ES-I3 (cell line): ENCODE measurements around the gene MKLN1.

Experiments used
- H3K36me3 ChIP-seq: 2 replicates; pipeline ENCODE4 v1.6.1; 2013; ENCODE audit warnings: mild to moderate bottlenecking, low read length, control low read depth, moderate library complexity; ENCODE audit not compliant: insufficient read depth
- H3K4me1 ChIP-seq: 2 replicates; pipeline ENCODE4 v1.6.1; 2013; ENCODE audit warnings: mild to moderate bottlenecking, control low read depth, low read length; ENCODE audit not compliant: insufficient read depth
- H3K9ac ChIP-seq: 2 replicates; pipeline ENCODE4 v1.6.1; 2013; ENCODE audit warnings: low read depth, mild to moderate bottlenecking, low read length, moderate library complexity
- H3K9me3 ChIP-seq: 2 replicates; pipeline ENCODE4 v1.6.1; 2013; ENCODE audit warnings: mild to moderate bottlenecking, low read length, moderate library complexity; ENCODE audit not compliant: control insufficient read depth, insufficient read depth

MKLN1 gene

GRCh38 chr7:131381069-131381838, 53.6 kb downstream of the MKLN1 start:
- no peaks in the 10 kb centered on the region for H3K9me3 ChIP-seq
- H3K36me3 ChIP-seq, result no peaks in the 10 kb centered on the region; the same call in 1 of the 2 replicates
- H3K4me1 ChIP-seq, result peaks cover 10% of the 10 kb centered on the region; the same call in 1 of the 2 replicates
- no peak overlapping the region for H3K9ac ChIP-seq

DNA sequence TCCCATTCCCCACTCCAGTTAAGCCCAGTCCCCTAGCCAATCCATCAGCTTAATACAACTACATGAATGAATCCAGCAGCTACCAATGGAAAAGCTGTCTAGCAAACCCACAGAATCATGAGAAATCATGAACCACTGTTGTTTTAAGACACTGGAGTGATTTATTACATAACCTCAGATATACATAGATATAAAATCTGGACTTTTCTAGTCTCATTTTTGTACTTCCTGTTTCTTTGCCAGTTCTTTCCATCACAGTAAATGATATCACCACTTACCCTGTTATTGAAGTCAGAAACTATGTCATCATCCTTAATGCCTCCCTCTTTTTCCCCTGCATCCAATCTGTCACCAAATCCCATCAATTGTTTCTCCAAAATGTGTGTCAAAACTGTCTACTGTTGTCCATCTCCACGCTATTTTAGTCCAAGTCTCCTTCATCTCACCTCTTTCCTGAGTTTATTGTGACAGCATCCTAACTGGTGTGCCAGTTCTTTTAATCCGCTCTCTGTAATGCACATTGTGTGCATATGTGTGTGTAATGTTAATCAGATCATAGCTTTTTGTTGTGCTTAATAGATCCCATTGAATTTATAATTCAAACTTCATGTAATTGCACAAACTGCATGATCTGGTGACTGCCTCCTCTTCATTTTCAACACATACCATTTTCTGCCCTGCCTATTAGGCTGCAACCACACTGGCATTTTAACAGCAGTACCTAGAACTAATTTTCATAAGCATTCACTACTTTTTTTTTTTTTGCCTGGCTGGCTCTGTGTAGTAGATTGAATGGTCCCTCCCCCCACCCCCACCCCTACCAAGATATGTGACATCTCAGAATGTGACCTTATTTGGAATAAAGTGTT, 56.0 kb downstream of the MKLN1 start:
- no peaks in the 10 kb centered on the region for H3K9me3 ChIP-seq
- no peaks in the 10 kb centered on the region; the same call in 1 of the 2 replicates for H3K36me3 ChIP-seq
- peaks cover 10% of the 10 kb centered on the region; the same call in 1 of the 2 replicates for H3K4me1 ChIP-seq
- H3K9ac ChIP-seq, result no peak overlapping the region

GRCh38 chr7:131384286-131384635, 56.6 kb downstream of the MKLN1 start:
- no peaks in the 10 kb centered on the region for H3K9me3 ChIP-seq
- H3K4me1 ChIP-seq, result peaks cover 10% of the 10 kb centered on the region; the same call in 1 of the 2 replicates
- H3K9ac ChIP-seq, result no peak overlapping the region
- H3K36me3 ChIP-seq, result no peaks in the 10 kb centered on the region; the same call in 1 of the 2 replicates

DNA sequence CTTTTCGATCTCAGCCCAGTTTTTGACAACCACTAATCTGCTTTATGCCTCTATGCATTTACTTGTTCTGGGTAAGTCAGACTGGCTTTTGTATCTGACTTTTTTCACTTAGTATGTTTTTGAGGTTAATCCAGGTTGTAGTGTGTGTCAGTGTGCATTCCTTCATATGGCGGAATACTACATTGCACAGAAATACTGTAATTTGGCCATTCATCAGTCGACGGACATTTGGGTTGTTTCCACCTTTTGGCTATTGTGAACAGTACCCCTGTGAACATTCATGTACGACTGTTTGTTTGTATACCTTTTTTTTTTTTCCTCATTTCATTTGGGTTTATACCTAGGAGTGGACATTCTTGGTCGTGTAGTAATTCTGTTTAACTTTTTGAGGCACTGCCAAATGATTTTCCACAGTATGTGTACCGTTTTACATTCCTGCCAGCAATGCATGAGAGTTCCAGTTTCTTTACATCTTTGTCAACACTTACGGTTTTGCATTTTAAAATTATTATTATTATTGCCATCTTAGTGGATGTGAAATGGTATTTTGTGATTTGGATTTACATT, 57.4 kb downstream of the MKLN1 start:
- Histone ChIP-seq H3K4me1 (peaks cover 10% of the 10 kb centered on the region; the same call in 1 of the 2 replicates), H3K36me3 (no peaks in the 10 kb centered on the region; the same call in 1 of the 2 replicates), H3K9ac (no peak overlapping the region), H3K9me3 (no peaks in the 10 kb centered on the region)

DNA sequence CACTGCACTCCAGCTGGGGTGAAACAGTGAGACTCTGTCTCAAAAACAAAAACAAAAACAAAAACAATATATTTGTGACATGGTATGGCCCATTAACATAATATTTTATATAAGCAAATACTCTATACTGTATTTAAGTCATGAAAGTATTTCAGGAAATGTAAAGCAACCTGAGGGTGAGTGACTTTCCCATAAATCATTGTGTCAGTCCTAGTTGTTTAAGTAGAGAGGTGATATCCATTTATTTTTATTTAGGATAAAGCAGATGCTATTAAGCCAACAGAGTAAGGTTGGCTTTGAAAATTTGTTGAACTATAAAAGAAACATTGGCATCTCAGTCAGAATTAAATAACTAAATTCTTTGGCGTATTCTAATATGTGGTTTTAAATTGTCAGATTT, 60.5 kb downstream of the MKLN1 start:
- no peaks in the 10 kb centered on the region for H3K9me3 ChIP-seq
- H3K36me3 ChIP-seq, result no peaks in the 10 kb centered on the region; the same call in 1 of the 2 replicates
- H3K9ac ChIP-seq, result no peak overlapping the region
- peaks cover 18% of the 10 kb centered on the region; the same call in 1 of the 2 replicates for H3K4me1 ChIP-seq

- Histone ChIP-seq H3K9ac (no peak overlapping the region), H3K9me3 (no peaks in the 10 kb centered on the region), H3K36me3 (no peaks in the 10 kb centered on the region; the same call in 1 of the 2 replicates), H3K4me1 (peaks cover 10% of the 10 kb centered on the region; the same call in 1 of the 2 replicates)
Measured at GRCh38 chr7:131390275-131390674, 62.6 kb downstream of the MKLN1 start.

GRCh38 chr7:131391145-131391544, 63.5 kb downstream of the MKLN1 start:
- Histone ChIP-seq H3K9ac (no peak overlapping the region), H3K9me3 (no peaks in the 10 kb centered on the region), H3K36me3 (no peaks in the 10 kb centered on the region), H3K4me1 (peaks cover 8% of the 10 kb centered on the region; the same call in 1 of the 2 replicates)

DNA sequence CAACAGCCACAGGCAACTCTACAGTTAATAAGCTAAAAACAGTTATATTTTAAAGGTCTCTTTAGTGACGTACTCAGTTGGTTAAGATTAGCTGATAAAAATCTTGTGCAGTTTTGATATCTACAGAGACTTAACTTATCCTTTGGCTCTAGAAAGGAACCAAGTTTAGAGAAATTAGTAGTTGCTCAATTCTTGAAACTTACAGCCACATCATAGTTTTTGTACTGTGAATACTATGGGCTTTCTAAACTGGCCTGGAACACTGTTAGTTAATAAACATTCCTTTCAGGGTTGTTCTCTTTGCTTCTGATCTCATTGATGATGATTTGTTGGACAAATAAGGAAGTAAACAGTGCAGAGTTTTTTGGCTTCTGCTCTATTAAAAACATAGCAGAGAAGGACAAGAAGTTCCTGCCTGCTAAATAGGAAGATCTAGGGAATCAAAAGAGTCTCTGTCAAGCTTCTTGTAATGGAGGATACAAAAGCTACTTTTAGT, 73.1 kb downstream of the MKLN1 start:
- Histone ChIP-seq H3K9me3 (0 out of 2 replicates have a peak, but pooled peaks cover 4% of the 10 kb centered on the region), H3K9ac (no peak overlapping the region), H3K4me1 (no peaks in the 10 kb centered on the region), H3K36me3 (no peaks in the 10 kb centered on the region)

- Histone ChIP-seq H3K36me3 (no peaks in the 10 kb centered on the region), H3K4me1 (no peaks in the 10 kb centered on the region), H3K9me3 (0 out of 2 replicates have a peak, but pooled peaks cover 4% of the 10 kb centered on the region), H3K9ac (no peak overlapping the region)
Measured at GRCh38 chr7:131401194-131401593, 73.5 kb downstream of the MKLN1 start.

DNA sequence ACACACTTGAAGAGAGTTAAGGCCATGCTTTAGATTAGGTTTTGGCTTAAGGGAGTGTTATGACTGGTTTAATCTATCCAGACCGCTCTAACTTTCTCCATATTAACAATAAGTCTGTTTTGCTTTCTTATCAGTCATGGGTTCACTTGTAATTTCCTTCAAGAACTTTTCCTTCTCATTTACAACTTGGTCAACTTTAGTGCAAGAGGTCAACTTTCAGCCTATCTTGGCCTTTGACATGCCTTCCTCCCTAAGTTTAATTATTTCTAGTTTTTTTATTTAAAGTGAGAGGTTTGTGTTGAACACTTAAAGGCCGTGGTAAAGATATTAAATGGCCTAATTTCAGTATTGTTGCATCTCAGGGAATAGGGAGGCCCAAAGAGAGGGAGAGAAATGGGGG, 75.6 kb downstream of the MKLN1 start:
- Histone ChIP-seq H3K36me3 (no peaks in the 10 kb centered on the region), H3K4me1 (peaks cover 6% of the 10 kb centered on the region; the same call in 1 of the 2 replicates), H3K9me3 (0 out of 2 replicates have a peak, but pooled peaks cover 4% of the 10 kb centered on the region), H3K9ac (no peak overlapping the region)

DNA sequence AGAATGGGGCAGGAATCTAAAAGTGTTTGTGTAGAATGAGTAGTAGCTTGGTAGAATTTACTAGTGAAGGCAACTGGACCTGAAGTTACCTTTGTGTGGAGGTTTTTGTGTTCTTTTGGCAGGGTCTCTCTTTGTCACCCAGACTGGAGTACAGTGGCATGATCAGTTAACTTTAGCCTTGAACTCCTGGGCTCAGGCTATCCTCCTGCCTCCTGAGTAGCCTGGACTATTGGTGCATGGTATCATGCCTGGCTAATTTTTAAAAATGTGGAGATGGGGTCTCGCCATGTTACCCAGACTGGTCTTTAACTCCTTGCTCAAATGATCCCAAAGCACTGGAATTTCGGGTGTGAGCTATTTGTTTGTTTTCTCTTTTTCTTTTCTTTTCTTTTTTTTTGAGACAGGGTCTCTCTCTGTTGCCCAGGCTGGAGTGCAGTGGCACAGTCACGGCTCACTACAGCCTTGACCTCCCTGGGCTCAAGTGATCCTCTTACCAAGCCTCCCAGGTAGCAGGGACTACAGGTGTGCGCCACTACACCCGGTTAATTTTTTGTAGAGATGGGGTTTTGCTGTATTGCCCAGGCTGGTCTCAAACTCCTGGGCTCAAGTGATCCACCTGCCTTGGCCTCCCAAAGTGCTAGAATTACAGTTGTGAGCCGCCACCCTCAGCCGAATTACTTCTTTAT, 76.7 kb downstream of the MKLN1 start:
- no peaks in the 10 kb centered on the region for H3K36me3 ChIP-seq
- no peak overlapping the region for H3K9ac ChIP-seq
- 0 out of 2 replicates have a peak, but pooled peaks cover 4% of the 10 kb centered on the region for H3K9me3 ChIP-seq
- peaks cover 6% of the 10 kb centered on the region; the same call in 1 of the 2 replicates for H3K4me1 ChIP-seq

DNA sequence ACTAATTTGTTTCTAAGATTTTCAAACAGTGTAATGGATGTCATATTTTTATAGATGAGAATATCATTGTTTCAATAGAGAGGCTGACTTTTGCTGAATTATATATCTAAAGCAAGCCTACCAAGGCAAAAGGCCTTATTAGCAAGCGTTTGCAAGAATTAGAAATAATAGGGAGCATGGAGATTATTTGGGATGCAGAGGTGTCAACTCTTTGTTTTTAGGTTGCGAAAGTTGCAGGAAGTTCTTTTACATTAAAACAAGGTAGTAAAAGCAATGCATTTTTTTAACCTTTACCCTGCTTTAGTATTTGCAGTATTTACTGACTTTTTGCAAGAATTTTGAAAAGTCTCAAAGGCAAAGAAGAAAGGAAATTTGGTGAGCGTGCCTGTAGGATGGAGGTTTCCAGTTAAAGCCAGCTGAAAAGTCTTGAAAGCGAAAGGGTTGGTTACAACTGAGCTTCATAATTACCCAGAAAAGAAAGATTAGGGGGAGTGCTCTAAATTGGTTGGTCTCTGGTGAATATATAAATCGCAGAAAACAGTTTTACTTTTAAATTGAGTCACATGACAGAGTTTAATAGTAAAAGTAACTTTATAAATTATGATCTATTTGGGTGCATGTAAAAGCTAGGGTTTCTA, 81.6 kb downstream of the MKLN1 start:
- H3K4me1 ChIP-seq, result peaks cover 15% of the 10 kb centered on the region; the same call in 1 of the 2 replicates
- 0 out of 2 replicates have a peak overlapping the region, but pooled peaks have one; percentile 5 for H3K9ac ChIP-seq
- H3K9me3 ChIP-seq, result no peaks in the 10 kb centered on the region
- no peaks in the 10 kb centered on the region for H3K36me3 ChIP-seq

- H3K36me3 ChIP-seq, result peaks cover 2% of the 10 kb centered on the region; the same call in 1 of the 2 replicates
- peaks cover 14% of the 10 kb centered on the region; the same call in 1 of the 2 replicates for H3K4me1 ChIP-seq
- no peak overlapping the region for H3K9ac ChIP-seq
- H3K9me3 ChIP-seq, result no peaks in the 10 kb centered on the region
Measured at GRCh38 chr7:131412031-131412430, 84.4 kb downstream of the MKLN1 start.
